Hippocampal formation (tissue), 2 donors: ENCODE data around the gene CACNA2D1.

Experiments used
- DNase-seq, 2 donors: peaks; one replicate each; lab custom pipeline; 2025; lab: John Stamatoyannopoulos, UW

CACNA2D1 gene

GRCh38 chr7:82230811-82231581 is 212.6 kb downstream of the CACNA2D1 start:
- no peak for DNase-seq

GRCh38 chr7:82229164-82229563 is 214.4 kb downstream of the CACNA2D1 start:
- DNase-seq = no peak

GRCh38 chr7:82226191-82226590 is 217.4 kb downstream of the CACNA2D1 start:
- DNase-seq = no peak

GRCh38 chr7:82224529-82224928 is 219.0 kb downstream of the CACNA2D1 start:
- DNase-seq = no peak

GRCh38 chr7:82223580-82223979 is 220.0 kb downstream of the CACNA2D1 start:
- DNase-seq = no peak

GRCh38 chr7:82221152-82221674 is 222.4 kb downstream of the CACNA2D1 start:
- DNase-seq = no peak

- DNase-seq = no peak
These were observed 231.1 kb downstream of the CACNA2D1 start for GRCh38 chr7:82212466-82212865.

- DNase-seq = no peak
These were observed 232.2 kb downstream of the CACNA2D1 start for GRCh38 chr7:82211333-82211732.

- DNase-seq = no peak
These were observed 233.0 kb downstream of the CACNA2D1 start for GRCh38 chr7:82210416-82211184.

- DNase-seq = no peak
These were observed 234.3 kb downstream of the CACNA2D1 start for GRCh38 chr7:82209179-82209747.

- DNase-seq = no peak
These were observed 238.9 kb downstream of the CACNA2D1 start for GRCh38 chr7:82204694-82205093.

- DNase-seq = no peak
These were observed 240.6 kb downstream of the CACNA2D1 start for GRCh38 chr7:82202965-82203364.

GRCh38 chr7:82202107-82202506 is 241.5 kb downstream of the CACNA2D1 start:
- no peak for DNase-seq

- DNase-seq = no peak
These were observed 243.0 kb downstream of the CACNA2D1 start for GRCh38 chr7:82200601-82201000.

GRCh38 chr7:82194016-82194643 is 249.4 kb downstream of the CACNA2D1 start:
- peak; percentile 3 to 19 for DNase-seq

- DNase-seq = no peak
These were observed 254.9 kb downstream of the CACNA2D1 start for GRCh38 chr7:82188636-82189035.

GRCh38 chr7:82185443-82185842 is 258.1 kb downstream of the CACNA2D1 start:
- no peak for DNase-seq

- no peak for DNase-seq
These were observed 259.9 kb downstream of the CACNA2D1 start for GRCh38 chr7:82183634-82184033.

GRCh38 chr7:82179311-82179710 is 264.3 kb downstream of the CACNA2D1 start:
- no peak for DNase-seq

GRCh38 chr7:82175319-82175718 is 268.3 kb downstream of the CACNA2D1 start:
- DNase-seq = no peak

- no peak for DNase-seq
These were observed 270.1 kb downstream of the CACNA2D1 start for GRCh38 chr7:82173400-82174021.

- DNase-seq = no peak
These were observed 270.7 kb downstream of the CACNA2D1 start for GRCh38 chr7:82172881-82173280.
